Activated CD4-positive, alpha-beta T cell treated with anti-CD3 and anti-CD28 coated beads for 36 hours (primary cell): ENCODE measurements around the gene HIKESHI. TPM values are rescaled to one million over a fixed set of nuclear protein-coding genes. Genes with fewer than 3 reads are reported as not detected.
"Not testable (repeated sequence)": the region's sequence is repeated elsewhere in the genome, so short reads cannot be mapped to it uniquely, and the experiment has no call there.

Experiments
- ATAC-seq: fragments of 200-7000 bp; cut with Tn5 transposase; one replicate; pipeline ENCODE4 v1.10.0; 2021; ENCODE audit warnings: mild to moderate bottlenecking, moderate library complexity
- CTCF ChIA-PET: fragments of 350-600 bp; sonication (Branson Sonifier 250); formaldehyde crosslinking; loops from one replicate; lab custom pipeline; 2021; ENCODE audit warnings: antibody characterized with exemption; lab: Charles Lee
- POLR2A ChIA-PET: fragments of 350-600 bp; sonication (Branson Sonifier 250); formaldehyde crosslinking; loops from one replicate; lab custom pipeline; 2021; ENCODE audit warnings: antibody characterized with exemption, inconsistent platforms; lab: Charles Lee
- DNase-seq: peaks from one replicate; pipeline ENCODE4 v3.0.0-alpha.2; 2020
- H3K27ac Mint-ChIP-seq: one replicate; pipeline ENCODE4 v1.8.0; 2021; ENCODE audit warnings: mixed read lengths
- H3K27me3 Mint-ChIP-seq: one replicate; pipeline ENCODE4 v1.8.0; 2021; ENCODE audit warnings: mixed read lengths
- H3K36me3 Mint-ChIP-seq: one replicate; pipeline ENCODE4 v1.8.0; 2021; ENCODE audit warnings: low read depth, mixed read lengths
- H3K4me1 Mint-ChIP-seq: one replicate; pipeline ENCODE4 v1.8.0; 2021; ENCODE audit warnings: mixed read lengths
- H3K4me3 Mint-ChIP-seq: one replicate; pipeline ENCODE4 v1.8.0; 2021; ENCODE audit warnings: mild to moderate bottlenecking, moderate library complexity, mixed read lengths
- H3K9me3 Mint-ChIP-seq: one replicate; pipeline ENCODE4 v1.8.0; 2021; ENCODE audit warnings: low read depth, mixed read lengths
- intact Hi-C, 2 experiments: fragments of 100-400 bp; cut with DNase I in 1 of 2; cut with micrococcal nuclease in 1 of 2; formaldehyde crosslinking; loops; one replicate each; pipeline versions ENCODE4 v1.14.2 to v1.15.1; 2022 to 2024; cut with DNase I, micrococcal nuclease
- total RNA-seq, 2 experiments: library from RNA; stranded (reverse); gene quantifications; one replicate each; pipeline ENCODE4 v1.2.3, GENCODE V29; 2021

The HIKESHI gene
- total RNA-seq, 2 experiments from 2014 or later = 50.2 to 51.3 TPM

DNA sequence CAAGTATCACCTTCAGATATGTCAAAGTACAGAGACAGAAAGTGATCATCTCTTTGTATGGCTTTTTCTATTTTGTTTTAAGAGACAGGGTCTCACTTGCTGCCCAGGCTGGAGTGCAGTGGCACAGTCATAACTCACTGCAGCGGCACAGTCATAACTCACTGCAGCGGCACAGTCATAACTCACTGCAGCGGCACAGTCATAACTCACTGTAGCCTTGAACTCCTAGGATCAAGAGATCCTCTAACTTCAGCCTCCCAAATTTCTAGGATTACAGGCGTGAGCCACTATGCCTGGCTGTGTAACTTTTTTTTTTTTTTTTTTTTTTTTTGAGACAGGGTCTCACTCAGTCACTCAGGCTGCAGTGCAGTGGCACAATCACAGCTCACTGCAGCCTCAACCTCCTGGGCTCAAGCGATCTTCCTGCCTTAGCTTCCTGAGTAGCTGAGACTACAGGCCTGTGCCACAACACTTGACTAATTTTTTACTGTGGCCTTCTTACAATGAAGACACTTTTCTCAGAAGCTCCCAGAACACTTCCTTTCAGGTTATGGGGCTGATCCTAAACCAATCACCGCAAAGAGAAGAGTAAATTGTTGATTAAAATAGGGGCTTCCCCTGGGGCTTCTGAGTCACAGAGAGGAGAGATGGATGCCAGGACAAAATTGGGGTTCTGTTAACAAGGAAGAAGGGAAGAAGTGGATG lies 9.0 kb upstream of the HIKESHI start:
- ATAC-seq (peak; percentile 74), DNase-seq (peak; percentile 78)
- peaks cover 12% of the 10 kb centered on the region for H3K36me3 Mint-ChIP-seq
- ChIA-PET CTCF (interaction anchor here (0.7 to 6.6 kb wide), 12 partner anchors 23 to 438 kb away, joined by 3 to 35 read pairs (median 4); partner anchors contain the start of genes CCDC83, EED and PICALM), POLR2A (interaction anchor here (0.6 to 0.9 kb wide), 3 partner anchors 77 to 117 kb away, joined by 4 to 6 read pairs (median 4); no protein-coding TSS in a partner anchor)
- H3K27me3 Mint-ChIP-seq = no peaks in the 10 kb centered on the region
- intact Hi-C loops = loop anchor here (1.0 to 5.0 kb wide), 14 partner anchors 9 to 628 kb away; partner anchors contain the start of genes HIKESHI (in 2 of the 2), CREBZF (in 1 of the 2) and PRSS23 (in 1 of the 2)
- H3K27ac Mint-ChIP-seq = peak overlapping the region; percentile 84
- peaks cover 52% of the 10 kb centered on the region for H3K4me1 Mint-ChIP-seq
- no peak overlapping the region for H3K4me3 Mint-ChIP-seq
- H3K9me3 Mint-ChIP-seq = peaks cover 2% of the 10 kb centered on the region

DNA sequence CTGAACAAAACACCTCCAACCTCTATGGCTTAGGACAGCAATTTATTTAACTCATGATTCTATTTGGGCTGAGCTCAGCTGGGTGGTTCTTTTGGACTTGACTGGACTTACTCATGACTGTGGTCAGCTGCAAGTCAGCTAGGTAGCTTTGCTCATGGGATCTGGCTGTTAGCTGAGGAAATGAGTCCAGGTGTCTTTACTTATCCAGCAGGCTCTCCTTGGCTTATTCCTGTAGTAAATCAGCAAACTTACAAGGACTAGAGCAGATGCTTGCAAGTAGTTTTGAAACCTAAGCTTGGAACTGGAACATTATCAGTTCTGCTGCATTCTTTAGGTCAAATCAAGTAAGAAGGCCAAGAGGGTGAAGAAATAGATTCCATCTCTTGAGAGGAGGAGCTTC lies 8.0 kb upstream of the HIKESHI start:
- Mint-ChIP-seq H3K9me3 (peaks cover 2% of the 10 kb centered on the region), H3K27ac (peak overlapping the region; percentile 37), H3K4me1 (peaks cover 43% of the 10 kb centered on the region), H3K4me3 (no peak overlapping the region), H3K36me3 (peaks cover 10% of the 10 kb centered on the region), H3K27me3 (no peaks in the 10 kb centered on the region)
- DNase-seq = no peak
- ChIA-PET CTCF (interaction anchor here (0.6 to 1.7 kb wide), 8 partner anchors 9 to 328 kb away, joined by 3 to 5 read pairs (median 4); partner anchors contain the start of genes EED and PICALM), POLR2A (interaction anchor here (0.6 to 0.7 kb wide), 2 partner anchors 322 to 512 kb away, joined by 3 to 4 read pairs; no protein-coding TSS in a partner anchor)
- no peak for ATAC-seq
- intact Hi-C loops = loop anchor here in 1 of 2 experiments (5.0 kb wide), 2 partner anchors 298 to 508 kb away; partner anchors contain the start of gene PRSS23

DNA sequence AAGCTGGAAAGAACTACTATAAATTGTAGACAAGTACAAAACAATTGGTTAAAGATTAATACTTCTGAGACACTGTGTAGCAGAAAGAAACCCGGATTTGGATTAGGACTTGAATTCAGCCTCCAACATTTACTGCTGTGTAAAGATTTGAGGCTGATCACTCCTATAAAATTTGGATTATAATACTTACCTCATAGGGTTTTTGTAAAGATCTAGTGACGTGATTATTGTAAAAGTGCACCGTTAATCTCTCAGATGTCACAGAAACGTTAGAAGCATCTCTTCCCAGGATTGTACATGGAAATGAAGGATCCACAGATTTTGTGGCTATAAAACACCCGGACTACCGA lies 323 bp upstream of the HIKESHI start:
- peaks cover 31% of the 10 kb centered on the region for H3K4me1 Mint-ChIP-seq
- ChIA-PET POLR2A (interaction anchor here (0.9 to 1.0 kb wide), 2 partner anchors 12 to 41 kb away, joined by 5 to 13 read pairs; no protein-coding TSS in a partner anchor), CTCF (interaction anchor here (0.9 to 3.0 kb wide), 4 partner anchors 10 to 348 kb away, joined by 3 to 11 read pairs (median 6); no protein-coding TSS in a partner anchor)

DNA sequence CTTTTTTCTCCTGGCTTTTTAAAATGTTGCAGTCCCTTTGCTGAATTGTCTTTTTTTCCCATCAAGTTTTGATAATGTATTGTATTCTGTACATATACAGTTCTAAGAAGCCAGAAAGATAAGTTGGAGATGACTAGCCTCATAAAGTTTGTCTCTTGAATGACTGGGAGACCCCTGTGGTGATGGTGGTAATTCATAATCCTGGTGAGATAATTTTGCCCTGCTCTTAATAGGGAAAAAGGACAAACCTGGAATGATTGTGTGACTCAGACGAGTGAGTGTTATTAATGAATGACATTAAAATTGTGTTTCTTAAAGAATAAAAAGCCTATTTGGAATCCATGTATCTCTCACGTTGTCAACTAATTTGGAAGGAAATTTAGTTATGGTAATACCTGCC lies 1.2 kb downstream of the HIKESHI start:
- intact Hi-C loops = loop anchor here (2.0 to 10.0 kb wide), 4 partner anchors 234 to 734 kb away; partner anchors contain the start of genes CREBZF (in 1 of the 2), DLG2 (in 1 of the 2), PICALM (in 1 of the 2) and TMEM126B (in 1 of the 2)
- POLR2A ChIA-PET = interaction anchor here (0.7 to 1.1 kb wide), 2 partner anchors 20 to 426 kb away, joined by 3 read pairs; no protein-coding TSS in a partner anchor
- ATAC-seq (no peak), DNase-seq (no peak)
- peaks cover 9% of the 10 kb centered on the region for H3K36me3 Mint-ChIP-seq
- CTCF ChIA-PET = interaction anchor here (2.2 to 3.0 kb wide), 2 partner anchors 12 to 262 kb away, joined by 9 to 11 read pairs; no protein-coding TSS in a partner anchor
- H3K4me1 Mint-ChIP-seq = peaks cover 31% of the 10 kb centered on the region
- H3K4me3 Mint-ChIP-seq = peak overlapping the region; percentile 96
- H3K27me3 Mint-ChIP-seq = no peaks in the 10 kb centered on the region
- no peaks in the 10 kb centered on the region for H3K9me3 Mint-ChIP-seq
- H3K27ac Mint-ChIP-seq = peak overlapping the region; percentile 99

More for the DNA sequence above, 323 bp upstream of the HIKESHI start:
- peaks cover 9% of the 10 kb centered on the region for H3K36me3 Mint-ChIP-seq
- ATAC-seq (no peak), DNase-seq (no peak)
- no peaks in the 10 kb centered on the region for H3K9me3 Mint-ChIP-seq
- no peaks in the 10 kb centered on the region for H3K27me3 Mint-ChIP-seq
- peak overlapping the region; percentile 99 for H3K27ac Mint-ChIP-seq
- H3K4me3 Mint-ChIP-seq = peak overlapping the region; percentile 96
- intact Hi-C loops = loop anchor here (1.0 to 10.0 kb wide), 7 partner anchors 8 to 736 kb away; partner anchors contain the start of genes TMEM126B (in 2 of the 2), CREBZF (in 1 of the 2), DLG2 (in 1 of the 2) and PICALM (in 1 of the 2)

DNA sequence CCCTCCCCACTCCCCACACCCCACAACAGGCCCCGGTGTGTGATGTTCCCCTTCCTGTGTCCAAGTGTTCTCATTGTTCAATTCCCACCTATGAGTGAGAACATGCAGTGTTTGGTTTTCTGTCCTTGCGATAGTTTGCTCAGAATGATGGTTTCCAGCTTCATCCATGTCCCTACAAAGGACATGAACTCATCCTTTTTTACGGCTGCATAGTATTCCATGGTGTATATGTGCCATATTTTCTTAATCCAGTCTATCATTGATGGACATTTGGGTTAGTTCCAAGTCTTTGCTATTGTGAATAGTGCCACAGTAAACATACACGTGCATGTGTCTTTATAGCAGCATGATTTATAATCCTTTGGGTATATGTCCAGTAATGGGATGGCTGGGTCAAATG lies 6.7 kb downstream of the HIKESHI start:
- H3K9me3 Mint-ChIP-seq, H3K27me3 Mint-ChIP-seq, DNase-seq, POLR2A ChIA-PET, H3K4me3 Mint-ChIP-seq, H3K27ac Mint-ChIP-seq, CTCF ChIA-PET, ATAC-seq: not testable (repeated sequence)
- Mint-ChIP-seq H3K4me1 (peaks cover 43% of the 10 kb centered on the region), H3K36me3 (peaks cover 48% of the 10 kb centered on the region)
- intact Hi-C loops = loop anchor here in 1 of 2 experiments (10.0 kb wide), 1 partner anchor 684 kb away; the partner anchor contains the start of genes DLG2 and TMEM126B

- ChIA-PET CTCF (interaction anchor here (1.5 kb wide), 1 partner anchor 9 kb away, joined by 8 read pairs; no protein-coding TSS in a partner anchor), POLR2A (no interaction called here)
- intact Hi-C loops = no loop called here
- Mint-ChIP-seq H3K4me3 (no peak overlapping the region), H3K9me3 (no peaks in the 10 kb centered on the region), H3K4me1 (peaks cover 32% of the 10 kb centered on the region), H3K27ac (no peak overlapping the region), H3K36me3 (peaks cover 61% of the 10 kb centered on the region), H3K27me3 (no peaks in the 10 kb centered on the region)
- no peak for DNase-seq
- no peak for ATAC-seq
Observed at GRCh38 chr11:86313793-86314192, 11.8 kb downstream of the HIKESHI start.

DNA sequence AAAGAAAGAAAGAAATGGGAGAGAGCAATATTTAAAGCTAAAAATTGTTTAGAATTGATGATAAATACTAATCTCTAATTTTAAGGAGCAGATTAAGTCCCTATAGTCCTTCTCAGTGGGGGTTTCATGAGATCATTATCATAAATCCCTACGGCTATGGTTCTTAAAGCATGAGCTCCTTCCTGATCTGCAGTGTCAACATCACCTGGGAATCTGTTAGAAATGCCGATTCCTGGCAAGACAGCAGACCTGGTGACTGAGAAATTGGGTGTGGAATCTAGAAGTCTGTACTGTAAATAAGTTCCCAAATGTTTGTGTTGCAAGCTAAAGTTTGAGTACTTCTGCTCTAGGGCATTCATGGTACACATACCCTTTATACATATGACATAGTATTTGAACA lies 12.6 kb downstream of the HIKESHI start:
- Mint-ChIP-seq H3K4me3 (no peak overlapping the region), H3K27ac (no peak overlapping the region), H3K36me3 (peaks cover 55% of the 10 kb centered on the region), H3K27me3 (no peaks in the 10 kb centered on the region), H3K4me1 (peaks cover 27% of the 10 kb centered on the region), H3K9me3 (no peaks in the 10 kb centered on the region)
- ChIA-PET POLR2A (no interaction called here), CTCF (interaction anchor here (0.7 to 1.5 kb wide), 2 partner anchors 10 to 83 kb away, joined by 3 to 8 read pairs; no protein-coding TSS in a partner anchor)
- intact Hi-C loops = no loop called here
- DNase-seq (no peak), ATAC-seq (no peak)

DNA sequence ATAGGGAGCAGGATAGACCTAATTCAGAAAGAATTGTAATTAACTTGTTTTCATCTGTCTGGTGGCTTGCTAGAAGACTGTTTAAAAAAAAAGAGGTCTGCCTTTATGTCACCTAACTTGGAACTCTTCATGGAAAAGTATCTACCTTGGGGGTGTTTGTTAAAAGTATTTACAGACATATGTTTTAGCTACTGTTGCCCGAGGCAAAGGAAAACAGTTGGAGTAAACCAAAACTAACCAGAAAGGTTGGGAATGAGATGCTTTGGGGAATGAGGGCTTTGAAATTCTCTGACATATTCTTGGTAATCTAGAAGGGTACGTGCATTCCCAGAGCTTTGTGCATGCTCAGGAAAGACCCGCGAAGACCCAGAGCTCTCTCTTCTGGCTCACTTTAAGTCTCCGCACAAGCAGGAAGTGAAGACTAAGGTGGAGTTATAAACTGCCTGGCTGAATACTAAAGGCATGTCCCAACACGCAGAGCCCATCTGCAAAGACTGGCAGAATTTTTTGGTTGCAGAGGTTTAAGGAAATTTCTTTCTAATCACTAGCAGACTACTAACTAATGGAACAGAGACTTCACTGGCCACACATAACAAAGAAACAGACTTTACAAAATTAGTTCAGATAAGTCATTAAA lies 33.2 kb downstream of the HIKESHI start:
- no peak for DNase-seq
- POLR2A ChIA-PET = no interaction called here
- H3K4me1 Mint-ChIP-seq = no peaks in the 10 kb centered on the region
- peaks cover 8% of the 10 kb centered on the region for H3K9me3 Mint-ChIP-seq
- no peak overlapping the region for H3K27ac Mint-ChIP-seq
- CTCF ChIA-PET = no interaction called here
- intact Hi-C loops = no loop called here
- peaks cover 59% of the 10 kb centered on the region for H3K36me3 Mint-ChIP-seq
- H3K27me3 Mint-ChIP-seq = no peaks in the 10 kb centered on the region
- ATAC-seq = no peak
- no peak overlapping the region for H3K4me3 Mint-ChIP-seq

GRCh38 chr11:86337227-86337626 lies 35.2 kb downstream of the HIKESHI start:
- H3K4me3 Mint-ChIP-seq = no peak overlapping the region

GRCh38 chr11:86341382-86341781 lies 39.3 kb downstream of the HIKESHI start:
- no peak overlapping the region for H3K27ac Mint-ChIP-seq
- ChIA-PET POLR2A (no interaction called here), CTCF (interaction anchor here (0.6 to 0.7 kb wide), 2 partner anchors 721 to 1480 kb away, joined by 3 read pairs; no protein-coding TSS in a partner anchor)
- no peak overlapping the region for H3K4me3 Mint-ChIP-seq
- no peak for DNase-seq
- peaks cover 4% of the 10 kb centered on the region for H3K9me3 Mint-ChIP-seq
- peaks cover 54% of the 10 kb centered on the region for H3K36me3 Mint-ChIP-seq
- no peak for ATAC-seq
- intact Hi-C loops = no loop called here
- no peaks in the 10 kb centered on the region for H3K27me3 Mint-ChIP-seq
- H3K4me1 Mint-ChIP-seq = peaks cover 17% of the 10 kb centered on the region

More at GRCh38 chr11:86337227-86337626, 35.2 kb downstream of the HIKESHI start:
- peaks cover 64% of the 10 kb centered on the region for H3K36me3 Mint-ChIP-seq
- H3K4me1 Mint-ChIP-seq = peaks cover 3% of the 10 kb centered on the region
- POLR2A ChIA-PET = no interaction called here
- H3K9me3 Mint-ChIP-seq = peaks cover 8% of the 10 kb centered on the region
- no peaks in the 10 kb centered on the region for H3K27me3 Mint-ChIP-seq
- intact Hi-C loops = no loop called here
- CTCF ChIA-PET = interaction anchor here (0.6 kb wide), 1 partner anchor 639 kb away, joined by 3 read pairs; no protein-coding TSS in a partner anchor
- H3K27ac Mint-ChIP-seq = no peak overlapping the region
- ATAC-seq = no peak
- no peak for DNase-seq
